RPMI7951 (cell line): ENCODE measurements around the gene LRRC49. TPM values are rescaled to one million over a fixed set of nuclear protein-coding genes. Genes with fewer than 3 reads are reported as not detected.
"Not testable (repeated sequence)": the region's sequence is repeated elsewhere in the genome, so short reads cannot be mapped to it uniquely, and the experiment has no call there.

Experiments used
- DNase-seq: peaks from one replicate; pipeline ENCODE4 v3.0.0-alpha.2; 2012; ENCODE audit warnings: low read depth
- total RNA-seq: library from RNA; depleted of rRNA; stranded (reverse); fragments of >200 nt; shearing (Covaris generic); gene quantifications from 2 replicates; pipeline ENCODE4 v1.2.3, GENCODE V29; 2014

Gene LRRC49
- total RNA-seq, 1 experiment from 2014 or later: 14.5 TPM

- no peak for DNase-seq
Measured at GRCh38 chr15:70923311-70924080, 30.9 kb downstream of the LRRC49 start.

- not testable (repeated sequence) for DNase-seq
Measured at GRCh38 chr15:70926914-70927313, 34.3 kb downstream of the LRRC49 start.

GRCh38 chr15:70931821-70932220 lies 39.2 kb downstream of the LRRC49 start:
- no peak for DNase-seq

- DNase-seq: no peak
Measured at GRCh38 chr15:70932397-70932796, 39.8 kb downstream of the LRRC49 start.

- DNase-seq: no peak
Measured at GRCh38 chr15:70933411-70933810, 40.8 kb downstream of the LRRC49 start.

- DNase-seq: no peak
Measured at GRCh38 chr15:70935631-70936030, 43.0 kb downstream of the LRRC49 start.

GRCh38 chr15:70936326-70936725 lies 43.7 kb downstream of the LRRC49 start:
- no peak for DNase-seq

GRCh38 chr15:70943285-70943684 lies 50.7 kb downstream of the LRRC49 start:
- not testable (repeated sequence) for DNase-seq

GRCh38 chr15:70947351-70948335 lies 55.0 kb downstream of the LRRC49 start:
- no peak for DNase-seq

GRCh38 chr15:70950953-70951352 lies 58.3 kb downstream of the LRRC49 start:
- DNase-seq: no peak

- DNase-seq: no peak
Measured at GRCh38 chr15:70954171-70954570, 61.5 kb downstream of the LRRC49 start.

- DNase-seq: no peak
Measured at GRCh38 chr15:70954733-70955132, 62.1 kb downstream of the LRRC49 start.

GRCh38 chr15:70955151-70955550 lies 62.5 kb downstream of the LRRC49 start:
- DNase-seq: peak; percentile 92

GRCh38 chr15:70956201-70956995 lies 63.8 kb downstream of the LRRC49 start:
- DNase-seq: peak; percentile 62

GRCh38 chr15:70962084-70962483 lies 69.5 kb downstream of the LRRC49 start:
- no peak for DNase-seq

- no peak for DNase-seq
Measured at GRCh38 chr15:70963199-70963598, 70.6 kb downstream of the LRRC49 start.

GRCh38 chr15:70964058-70964457 lies 71.4 kb downstream of the LRRC49 start:
- no peak for DNase-seq

GRCh38 chr15:70964686-70965085 lies 72.1 kb downstream of the LRRC49 start:
- DNase-seq: no peak

- no peak for DNase-seq
Measured at GRCh38 chr15:70967646-70968045, 75.0 kb downstream of the LRRC49 start.

GRCh38 chr15:70974004-70974832 lies 81.6 kb downstream of the LRRC49 start:
- DNase-seq: peak; percentile 58

GRCh38 chr15:70976851-70977250 lies 84.2 kb downstream of the LRRC49 start:
- DNase-seq: no peak
